Stimulated activated CD4-positive, alpha-beta T cell treated with anti-CD3 and anti-CD28 coated beads, Interleukin-1b, Interleukin-23, amount 100 ng/mL, for 1 hour (primary cell): ENCODE data around the gene TSSK1B.
"Not testable (repeated sequence)": the region's sequence is repeated elsewhere in the genome, so short reads cannot be mapped to it uniquely, and the experiment has no call there.

Experiments
- DNase-seq, 2 donors: peaks; one replicate each; pipeline ENCODE4 v3.0.0-alpha.2; 2020; ENCODE audit warnings: low read depth in 2 of 2

The TSSK1B gene

DNA sequence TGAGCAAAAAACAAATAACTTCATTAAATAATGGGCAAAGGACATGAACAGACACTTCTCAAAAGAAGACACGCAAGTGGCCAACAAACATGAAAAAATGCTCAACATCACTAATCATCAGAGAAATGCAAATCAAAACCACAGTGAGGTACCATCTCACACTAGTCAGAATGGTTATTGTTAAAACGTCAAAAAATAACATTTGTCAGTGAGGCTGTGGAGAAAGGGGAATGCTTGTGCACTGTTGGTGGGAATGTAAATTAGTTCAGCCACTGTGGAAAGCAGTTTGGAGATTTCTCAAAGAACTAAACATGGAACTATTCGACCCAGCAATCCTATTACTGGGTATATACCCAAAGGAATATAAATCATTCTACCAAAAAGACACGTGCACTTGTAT is 36.8 kb downstream of the TSSK1B start:
- not testable (repeated sequence) for DNase-seq

DNA sequence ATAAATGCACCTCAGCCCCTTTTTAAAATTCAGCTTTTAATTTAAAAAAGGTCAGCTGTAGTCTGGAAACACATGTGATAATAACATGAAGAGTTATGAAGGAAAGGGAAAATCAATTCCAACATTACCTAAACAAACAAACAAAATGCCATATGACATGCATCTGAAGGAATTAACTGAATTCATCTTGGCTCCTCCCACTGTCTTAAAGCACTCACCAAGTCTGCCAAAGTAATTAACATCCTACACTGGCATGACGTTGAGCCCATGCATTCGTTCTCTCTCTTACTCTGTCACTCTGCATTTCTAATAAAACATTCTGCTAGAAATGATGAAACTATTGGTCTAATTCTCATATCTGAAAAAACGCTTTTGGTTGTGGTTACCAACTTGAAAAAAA is 37.7 kb downstream of the TSSK1B start:
- no peak for DNase-seq

DNA sequence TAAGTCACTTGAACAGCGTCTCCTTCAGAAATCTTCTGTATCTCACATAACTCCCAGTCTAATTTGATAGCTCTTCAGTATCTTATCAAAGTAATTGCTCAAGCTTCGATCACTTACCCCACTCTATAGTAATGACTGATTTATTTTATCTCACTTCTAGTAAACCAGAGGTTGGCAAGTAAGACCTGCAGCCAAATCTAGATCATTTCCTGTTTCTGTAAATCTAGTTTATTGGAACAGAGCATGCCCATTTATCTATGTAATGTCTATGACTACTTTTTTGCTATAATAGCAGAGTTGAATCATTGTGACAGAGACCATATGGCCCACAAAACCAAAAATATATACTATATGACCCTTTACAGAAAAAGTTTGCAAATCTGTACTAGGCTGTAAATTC is 40.1 kb downstream of the TSSK1B start:
- DNase-seq = no peak

DNA sequence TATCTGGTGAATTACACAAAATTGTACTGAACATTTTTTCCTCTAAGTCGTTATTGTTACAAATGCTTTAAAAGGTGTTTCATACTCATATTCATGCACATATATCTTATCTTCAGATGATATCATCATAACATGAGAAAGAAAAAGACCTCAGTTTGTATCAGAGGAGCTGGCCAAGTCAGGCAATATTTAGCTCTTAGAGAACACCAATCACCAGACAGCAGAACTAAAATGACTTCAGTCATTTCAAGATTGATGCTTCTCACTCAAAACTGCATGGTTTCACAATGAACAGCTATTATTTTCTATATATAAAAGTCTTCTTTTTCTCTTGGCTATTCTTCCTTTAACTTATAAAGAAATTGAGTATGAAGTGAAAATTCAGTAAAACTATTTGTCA is 44.6 kb downstream of the TSSK1B start:
- no peak for DNase-seq

DNA sequence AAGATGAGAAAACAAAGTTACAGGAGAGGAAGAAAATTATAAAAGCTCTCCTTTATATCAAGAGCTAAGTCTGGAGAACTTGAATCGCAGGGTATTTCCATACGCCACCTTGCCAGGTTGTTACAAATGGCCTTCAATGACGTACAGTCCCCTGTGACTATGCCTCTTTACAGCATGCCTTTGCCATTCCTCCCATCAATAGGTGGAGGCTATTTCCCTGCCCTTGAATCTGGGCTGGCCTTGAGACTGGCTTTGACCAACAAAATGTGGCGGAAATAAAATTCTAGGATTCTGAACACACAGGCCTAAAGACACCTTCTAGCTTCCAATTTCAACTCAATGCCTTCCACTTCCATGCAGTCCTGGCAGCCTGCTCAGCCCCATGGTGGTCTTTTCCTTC is 45.7 kb downstream of the TSSK1B start:
- no peak for DNase-seq

DNA sequence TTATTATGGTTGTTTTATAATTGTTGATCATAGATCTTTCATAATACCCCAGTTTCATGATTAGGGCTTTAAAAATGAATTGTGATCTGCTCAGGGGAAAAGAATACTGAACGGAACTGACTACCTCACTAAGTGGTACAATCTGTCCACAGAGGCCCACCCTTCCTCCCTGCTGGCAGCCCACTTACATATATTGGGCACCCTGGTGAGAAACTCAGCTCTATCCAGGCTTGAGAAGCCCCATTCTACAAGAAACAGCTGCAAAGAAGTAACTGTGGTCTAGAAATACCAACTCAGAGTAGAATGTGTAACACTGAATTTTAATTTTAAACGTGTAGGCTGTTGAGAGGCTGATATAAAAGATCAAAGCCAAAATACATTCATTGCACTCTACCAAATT is 46.9 kb downstream of the TSSK1B start:
- no peak for DNase-seq

DNA sequence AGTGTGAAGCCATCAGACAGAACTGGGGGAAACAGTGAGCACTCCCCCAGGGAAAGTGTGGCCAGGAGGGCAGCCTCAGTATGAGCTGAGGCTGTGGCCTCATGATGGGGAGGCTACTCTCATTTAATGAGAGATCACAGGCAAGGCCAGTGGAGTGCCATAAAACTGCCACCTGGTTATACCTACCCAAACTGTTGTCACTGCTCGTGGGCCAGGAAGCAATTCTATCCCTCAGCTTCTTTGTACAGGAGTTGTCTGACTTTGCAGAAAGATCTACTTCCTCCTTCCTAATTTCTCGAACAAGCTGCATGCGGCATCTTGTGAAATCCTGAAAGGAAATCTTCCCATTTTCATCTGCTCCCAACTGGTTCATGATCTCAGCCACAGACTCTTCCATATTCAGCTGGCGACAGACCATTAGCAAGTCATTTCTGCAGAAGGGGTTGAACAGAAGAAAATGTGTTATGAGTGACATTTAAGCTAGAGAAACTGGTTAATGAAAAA is 50.0 kb downstream of the TSSK1B start:
- no peak for DNase-seq

DNA sequence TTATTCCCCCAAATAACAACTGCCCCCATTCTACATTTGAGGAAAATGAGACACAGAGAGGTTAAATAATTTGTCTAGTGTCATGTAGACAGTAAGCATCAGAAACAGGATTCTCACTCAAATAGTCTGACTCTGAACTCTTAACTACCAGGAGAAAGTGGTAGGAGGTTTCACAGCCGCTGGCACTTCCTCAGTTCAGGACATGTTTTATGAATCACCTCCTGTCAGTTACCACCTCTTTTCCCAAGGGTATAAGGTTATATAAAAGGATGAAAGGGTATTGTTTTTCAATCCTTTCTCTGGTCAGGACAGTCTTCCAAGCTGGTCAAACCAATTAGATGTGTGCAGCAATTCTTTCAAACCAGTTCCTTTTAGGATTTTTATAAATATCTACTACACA is 52.1 kb downstream of the TSSK1B start:
- no peak for DNase-seq
